ENCODE data around the gene PTPRD.

The PTPRD gene

DNA sequence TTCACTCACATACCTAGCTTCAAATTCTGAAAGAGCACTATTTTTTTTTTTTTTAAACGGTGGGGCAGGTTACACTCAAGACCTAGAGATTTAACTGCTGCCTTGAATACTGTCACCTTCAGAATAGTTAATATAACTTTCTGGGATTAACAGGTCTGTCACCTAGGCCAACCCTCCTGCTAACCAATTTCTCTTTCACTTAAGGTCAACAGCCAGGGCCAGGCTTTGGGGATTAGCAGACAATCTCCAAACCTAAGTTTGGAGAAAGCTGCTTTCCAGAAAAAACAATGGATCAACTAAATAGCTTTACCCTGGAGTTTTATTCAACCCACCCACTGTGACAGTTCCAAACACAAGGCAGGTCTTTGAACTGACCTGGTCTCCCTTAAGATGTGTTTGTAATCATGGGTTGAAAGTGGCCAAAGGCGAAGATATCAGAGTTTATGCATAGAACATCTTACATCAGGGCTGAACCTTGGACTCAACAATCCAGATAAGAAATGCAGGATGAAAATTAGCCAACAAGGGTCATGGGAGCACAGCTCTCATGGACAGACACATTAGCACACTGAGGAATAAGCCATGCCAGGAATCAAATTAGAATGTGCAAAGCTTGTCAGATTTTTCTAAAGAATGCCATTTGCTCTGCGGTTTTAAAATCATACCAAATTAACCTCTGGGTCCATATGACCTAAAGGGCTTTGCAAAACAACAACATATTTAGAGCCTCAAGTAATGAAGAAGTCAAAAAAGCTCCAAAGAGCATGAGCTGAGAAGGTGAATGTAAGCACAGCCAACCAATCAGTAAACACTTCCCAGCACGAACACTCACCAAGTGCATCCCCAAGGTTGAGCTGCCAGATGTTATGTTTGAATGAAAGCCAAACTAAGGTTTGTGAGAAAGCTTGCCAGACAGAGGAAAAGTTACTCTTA is 2274.7 kb downstream of the PTPRD start:
- no peak for DNase-seq (ENCODE audit: low read depth in 3 of 3)

DNA sequence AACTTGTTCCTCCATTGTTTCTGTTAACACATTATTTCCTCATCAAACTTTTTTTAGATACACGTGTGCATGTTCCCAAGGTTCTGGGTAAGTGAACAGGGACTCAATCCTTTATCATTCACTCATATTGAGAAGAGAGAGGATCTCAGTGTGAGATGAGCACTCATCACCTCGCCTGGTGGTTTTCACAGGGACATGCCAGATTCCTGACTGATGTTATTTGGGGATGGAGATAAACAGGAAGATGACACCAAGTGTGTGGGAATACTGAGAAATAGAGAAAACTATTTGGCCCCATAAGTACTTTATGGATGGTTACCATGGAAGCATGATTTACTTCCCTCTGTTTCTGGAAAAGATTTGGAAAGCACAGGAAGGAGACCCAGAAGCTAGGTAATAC is 2279.9 kb downstream of the PTPRD start:
- DNase-seq (ENCODE audit: low read depth in 3 of 3), result no peak

DNA sequence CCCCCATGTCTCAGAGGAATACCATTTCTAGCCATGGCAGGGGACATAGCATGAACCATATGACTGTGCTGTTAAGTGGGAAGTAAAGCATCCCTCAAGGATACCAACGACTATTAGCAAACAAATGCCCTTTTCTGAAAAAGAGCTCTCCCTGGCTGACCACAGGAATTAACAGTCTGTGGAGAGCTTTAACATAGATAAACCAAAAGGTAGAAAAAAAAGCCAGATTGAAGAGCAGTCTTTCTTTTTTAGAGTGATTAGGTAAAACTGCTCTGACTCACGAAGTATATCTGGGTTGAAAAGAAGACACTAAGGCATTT is 2280.5 kb downstream of the PTPRD start:
- DNase-seq (ENCODE audit: low read depth in 3 of 3), result no peak

GRCh38 chr9:8331507-8332330 is 2281.1 kb downstream of the PTPRD start:
- no peak for DNase-seq (ENCODE audit: low read depth in 3 of 3)

- no peak for DNase-seq (ENCODE audit: low read depth in 3 of 3)
Measured at GRCh38 chr9:8329561-8330283, 2283.1 kb downstream of the PTPRD start.

- DNase-seq (ENCODE audit: low read depth in 3 of 3), result no peak
Measured at GRCh38 chr9:8315211-8315610, 2297.6 kb downstream of the PTPRD start.

DNA sequence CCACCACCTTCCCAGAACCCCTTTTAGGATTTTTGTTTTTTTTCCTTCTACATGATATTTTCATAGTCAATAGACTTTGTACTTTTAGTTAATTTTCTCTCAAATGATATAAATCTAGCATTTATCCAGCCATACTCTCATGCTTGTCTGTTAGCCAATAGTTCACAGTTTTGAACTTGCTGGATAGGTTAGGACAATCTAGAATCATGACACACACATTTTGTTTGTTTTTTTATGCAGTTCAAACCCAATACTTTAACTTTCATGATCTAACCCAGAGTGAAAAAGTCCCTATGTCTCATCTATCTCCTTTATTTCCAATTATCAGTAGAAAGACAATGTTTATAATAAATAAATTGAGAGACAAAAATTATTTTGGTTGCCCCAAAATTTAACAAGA is 2303.5 kb downstream of the PTPRD start:
- DNase-seq (ENCODE audit: low read depth in 3 of 3), result no peak

- DNase-seq (ENCODE audit: low read depth in 3 of 3), result no peak
Measured at GRCh38 chr9:8304720-8305119, 2308.1 kb downstream of the PTPRD start.

GRCh38 chr9:8301296-8301695 is 2311.5 kb downstream of the PTPRD start:
- no peak for DNase-seq (ENCODE audit: low read depth in 3 of 3)

DNA sequence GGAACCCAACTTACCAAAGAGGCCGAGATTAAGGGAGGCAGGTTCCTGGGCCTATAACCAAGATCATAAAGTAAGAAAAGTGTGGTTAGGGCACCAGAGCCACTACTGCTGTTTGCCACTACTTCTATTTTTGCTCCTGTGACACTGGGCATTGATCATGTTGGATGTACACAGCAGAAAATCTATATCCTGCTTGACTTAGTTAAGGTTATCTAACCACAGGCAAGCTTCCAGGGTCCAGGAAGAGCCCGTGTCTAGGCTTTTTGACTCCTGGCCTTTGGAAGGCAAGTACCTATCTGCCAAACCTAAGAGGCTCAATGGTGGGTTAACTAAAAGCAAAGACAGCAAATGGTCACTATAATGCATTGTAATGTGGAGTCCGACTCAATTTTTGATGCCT is 2315.8 kb downstream of the PTPRD start:
- no peak for DNase-seq (ENCODE audit: low read depth in 3 of 3)

DNA sequence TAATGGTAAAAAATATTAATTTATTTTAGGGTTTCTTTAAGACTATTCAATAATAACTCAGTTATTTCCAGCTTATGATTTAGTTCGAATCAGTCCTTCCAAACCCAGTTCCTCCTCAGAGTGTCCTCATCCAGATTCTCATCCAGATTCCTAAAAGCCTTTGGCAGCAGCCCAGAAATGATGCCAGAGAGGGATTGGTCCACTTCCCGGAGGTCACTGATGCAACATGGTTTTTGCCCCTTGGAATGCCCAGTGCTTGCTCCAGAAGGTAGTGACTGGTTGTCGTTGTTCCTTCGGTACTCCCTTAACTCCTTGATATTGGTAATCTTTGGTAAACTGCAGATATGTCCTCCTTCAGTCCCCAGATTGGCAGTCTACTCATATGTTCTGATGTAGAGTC is 2320.1 kb downstream of the PTPRD start:
- no peak for DNase-seq (ENCODE audit: low read depth in 3 of 3)

GRCh38 chr9:8289681-8290080 is 2323.1 kb downstream of the PTPRD start:
- no peak for DNase-seq (ENCODE audit: low read depth in 3 of 3)

DNA sequence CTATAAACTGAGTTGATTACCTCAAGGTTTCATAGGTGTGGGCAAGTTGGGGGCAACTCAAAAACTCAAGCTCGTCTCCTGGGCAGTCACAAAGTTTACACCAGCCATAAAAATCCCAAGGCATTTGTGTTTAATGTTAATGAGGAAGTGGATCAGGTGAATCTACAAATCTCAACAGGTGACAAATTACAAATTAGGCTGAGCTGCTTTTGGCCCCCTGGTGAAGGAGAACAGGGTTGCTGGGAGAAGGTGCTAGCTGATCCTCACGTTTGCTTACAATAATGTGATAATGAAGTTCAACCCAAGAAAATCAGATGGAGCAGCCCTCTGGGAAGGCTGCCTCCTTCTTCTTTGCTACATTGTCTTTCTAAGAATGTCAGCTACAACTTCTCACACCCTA is 2324.8 kb downstream of the PTPRD start:
- DNase-seq (ENCODE audit: low read depth in 3 of 3), result no peak

DNA sequence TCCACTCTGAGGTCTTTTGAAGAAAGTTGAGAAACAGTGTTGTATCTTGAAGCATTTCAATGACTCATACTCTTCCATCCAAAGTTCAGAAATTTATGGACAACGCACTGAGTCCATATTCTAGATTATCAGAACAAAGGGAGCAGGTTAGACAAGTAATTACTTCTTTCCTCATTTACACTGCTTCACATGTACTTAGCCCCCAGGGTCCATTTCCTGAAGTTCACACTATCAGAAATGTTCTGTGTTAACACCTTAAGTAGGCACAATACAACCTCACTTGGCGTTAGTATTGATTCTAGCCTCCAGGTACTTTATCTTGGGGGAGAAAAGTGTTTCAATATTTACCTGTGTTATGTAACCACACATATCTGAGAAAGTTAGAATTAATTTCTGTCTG is 2325.3 kb downstream of the PTPRD start:
- DNase-seq (ENCODE audit: low read depth in 3 of 3), result no peak

DNA sequence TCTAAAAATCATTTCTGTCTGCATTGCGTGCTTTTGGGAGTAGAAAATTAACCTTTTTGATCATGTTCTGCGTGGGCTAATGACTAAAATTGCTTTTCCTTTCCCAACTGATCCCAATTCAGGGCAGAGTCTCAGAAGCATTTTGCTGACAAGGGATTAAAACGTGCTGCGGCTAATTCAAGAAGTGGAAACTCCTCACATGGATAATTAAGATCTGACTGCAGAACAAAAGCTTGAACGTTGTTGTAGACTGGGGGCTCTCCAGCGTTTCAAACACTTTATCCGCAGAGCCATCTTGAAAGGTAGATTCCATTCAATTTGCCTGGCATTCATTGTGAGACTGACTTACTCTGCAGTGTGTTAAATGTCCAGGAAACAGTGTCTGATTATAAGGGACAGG is 2327.9 kb downstream of the PTPRD start:
- no peak for DNase-seq (ENCODE audit: low read depth in 3 of 3)

- no peak for DNase-seq (ENCODE audit: low read depth in 3 of 3)
Measured at GRCh38 chr9:8282535-8282934, 2330.3 kb downstream of the PTPRD start.

GRCh38 chr9:8280811-8281210 is 2332.0 kb downstream of the PTPRD start:
- DNase-seq (ENCODE audit: low read depth in 3 of 3), result no peak

DNA sequence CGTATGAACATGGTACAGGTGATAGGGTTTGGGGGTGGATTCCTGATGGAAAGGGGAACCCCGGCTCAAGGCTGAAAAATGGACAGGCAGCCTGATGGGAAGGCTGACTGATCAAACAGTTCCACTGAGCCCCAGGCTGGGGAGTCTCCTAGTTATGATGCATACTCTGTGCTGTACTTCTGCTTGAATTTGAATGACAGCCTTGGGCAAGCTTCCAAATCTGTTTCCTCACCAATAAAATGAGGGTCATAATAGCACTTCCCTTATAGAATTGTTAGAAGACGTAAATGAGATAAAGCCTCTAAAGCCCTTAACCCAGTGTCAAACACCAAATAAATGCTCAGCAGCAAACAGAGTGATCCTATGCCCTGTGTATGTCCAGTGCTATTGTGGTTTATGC is 2334.8 kb downstream of the PTPRD start:
- no peak for DNase-seq (ENCODE audit: low read depth in 3 of 3)

- no peak for DNase-seq (ENCODE audit: low read depth in 3 of 3)
Measured at GRCh38 chr9:8270235-8270634, 2342.6 kb downstream of the PTPRD start.

GRCh38 chr9:8268881-8269280 is 2343.9 kb downstream of the PTPRD start:
- no peak for DNase-seq (ENCODE audit: low read depth in 3 of 3)

- DNase-seq (ENCODE audit: low read depth in 3 of 3), result no peak
Measured at GRCh38 chr9:8268216-8268878, 2344.5 kb downstream of the PTPRD start.

- no peak for DNase-seq (ENCODE audit: low read depth in 3 of 3)
Measured at GRCh38 chr9:8267636-8268035, 2345.2 kb downstream of the PTPRD start.
